Urinary bladder (tissue), 4 donors: ENCODE measurements around the gene KRTAP13-1. TPM values are rescaled to one million over a fixed set of nuclear protein-coding genes. Genes with fewer than 3 reads are reported as not detected.

Experiments used
- DNase-seq: peaks from one replicate; pipeline ENCODE4 v3.0.0-alpha.2; 2015; ENCODE audit errors: extremely low spot score
- H3K27ac ChIP-seq: one replicate; pipeline ENCODE4 v1.5.1; 2013; ENCODE audit warnings: low read depth, mild to moderate bottlenecking, moderate library complexity
- H3K36me3 ChIP-seq: one replicate; pipeline ENCODE4 v1.6.1; 2013; ENCODE audit warnings: mild to moderate bottlenecking, moderate library complexity; ENCODE audit not compliant: insufficient read depth
- H3K4me1 ChIP-seq: one replicate; pipeline ENCODE4 v1.6.1; 2013; ENCODE audit warnings: mild to moderate bottlenecking, moderate library complexity; ENCODE audit not compliant: insufficient read depth
- H3K4me3 ChIP-seq: one replicate; pipeline ENCODE4 v1.5.1; 2013; ENCODE audit warnings: low read depth, low read length
- WGBS: extraction: QIAGEN DNeasy Blood & Tissue Kit; methylation state at CpG from one replicate; pipeline ENCODE4 v1.1.7; 2013; 5-methylcytosine and 5-hydroxymethylcytosine counted together
- polyA plus RNA-seq: library from polyadenylated mRNA; stranded (reverse); fragments of 200-250 nt; gene quantifications from one replicate; pipeline ENCODE4 v1.2.3, GENCODE V29; 2013
- total RNA-seq: library from RNA; depleted of rRNA; stranded (reverse); fragments of >200 nt; gene quantifications from one replicate; pipeline ENCODE4 v1.2.3, GENCODE V29; 2014
- donor health status: healthy with polysubstance abuse.
- donor health status: healthy.

The KRTAP13-1 gene, protein sequence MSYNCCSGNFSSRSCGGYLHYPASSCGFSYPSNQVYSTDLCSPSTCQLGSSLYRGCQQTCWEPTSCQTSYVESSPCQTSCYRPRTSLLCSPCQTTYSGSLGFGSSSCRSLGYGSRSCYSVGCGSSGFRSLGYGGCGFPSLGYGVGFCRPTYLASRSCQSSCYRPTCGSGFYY
- total RNA-seq (not detected), polyA plus RNA-seq (not detected)

DNA sequence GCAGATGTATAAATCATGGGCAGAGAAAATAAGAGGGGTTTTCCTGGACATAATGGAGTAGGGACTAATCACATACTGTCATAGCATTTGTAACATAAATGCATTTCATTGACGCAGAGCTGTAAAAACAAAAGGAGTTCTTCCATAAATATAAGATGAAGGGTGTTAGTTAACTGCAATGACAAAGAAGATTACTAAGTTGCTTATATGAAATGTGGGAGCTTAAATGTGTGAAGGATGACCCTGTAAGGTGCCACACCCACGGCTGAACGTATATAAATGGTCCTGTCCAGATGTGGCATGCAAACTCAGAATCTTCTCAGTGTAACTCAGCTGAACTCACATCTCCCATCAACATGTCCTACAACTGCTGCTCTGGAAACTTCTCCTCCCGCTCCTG, at the start of gene KRTAP13-1:
TSS of gene KRTAP13-1 (plus strand) at position 301 of the 400 bp plus-strand sequence. CDS start at position 357, 56 bp downstream.
- WGBS, result 68% methylated on average over 4 of the region's 4 CpGs
- H3K4me1 ChIP-seq, result no peaks in the 10 kb centered on the region
- H3K4me3 ChIP-seq, result no peak within 1 kb of the TSS
- DNase-seq, result no peak
- no peaks in the 10 kb centered on the region for H3K36me3 ChIP-seq
- H3K27ac ChIP-seq, result no peak within 1 kb of the TSS

DNA sequence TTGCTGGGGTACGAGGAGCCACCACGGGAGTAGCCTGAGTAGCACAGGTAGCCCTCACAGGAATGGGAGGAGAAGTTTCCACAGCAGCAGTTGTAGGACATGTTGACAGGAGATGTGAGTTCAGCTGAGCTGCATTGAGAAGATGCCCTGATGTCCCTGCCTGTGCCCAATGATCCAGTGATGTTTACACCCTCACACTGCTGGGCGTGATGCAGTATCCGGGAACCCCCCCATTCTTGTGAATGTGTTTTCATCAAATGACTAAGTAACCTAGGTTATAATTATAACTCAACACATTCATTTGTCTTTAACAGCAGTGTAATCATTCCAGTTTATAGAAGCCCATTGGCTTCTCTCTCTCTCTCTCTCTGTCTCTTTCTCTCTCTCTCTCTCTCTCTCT, 47.3 kb upstream of the KRTAP13-1 start, which contains the start of gene KRTAP23-1:
TSS of gene KRTAP23-1 (minus strand) at position 101 of the 400 bp plus-strand sequence. CDS start at position 101, 0 bp downstream.
- 90% methylated on average over 4 of the region's 4 CpGs for WGBS
- Histone ChIP-seq H3K36me3 (no peaks in the 10 kb centered on the region), H3K4me3 (no peak within 1 kb of the TSS), H3K4me1 (no peaks in the 10 kb centered on the region), H3K27ac (no peak within 1 kb of the TSS)
- no peak for DNase-seq

DNA sequence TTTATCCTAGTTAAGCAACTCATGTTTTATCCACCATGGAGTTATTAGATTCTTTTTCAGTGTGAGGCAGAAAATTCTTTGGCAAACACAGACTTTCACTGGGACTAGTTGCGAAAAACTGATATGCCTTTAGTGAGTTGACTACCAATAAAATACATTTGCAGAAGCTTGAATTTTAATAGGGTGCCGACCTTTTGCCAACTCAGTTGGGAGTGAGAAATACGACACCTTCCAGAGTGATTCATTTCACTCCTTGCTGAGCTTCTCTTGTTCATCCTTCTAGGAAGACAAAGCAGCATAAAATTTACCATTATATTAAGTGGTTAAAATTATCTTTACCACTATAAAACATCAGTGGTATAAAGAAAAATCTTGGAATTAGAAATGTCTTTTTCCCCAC, 46.3 kb upstream of the KRTAP13-1 start:
- no peak overlapping the region for H3K27ac ChIP-seq
- H3K36me3 ChIP-seq, result no peaks in the 10 kb centered on the region
- 49% methylated on average over 3 of the region's 3 CpGs for WGBS
- no peak overlapping the region for H3K4me3 ChIP-seq
- DNase-seq, result no peak
- no peaks in the 10 kb centered on the region for H3K4me1 ChIP-seq

DNA sequence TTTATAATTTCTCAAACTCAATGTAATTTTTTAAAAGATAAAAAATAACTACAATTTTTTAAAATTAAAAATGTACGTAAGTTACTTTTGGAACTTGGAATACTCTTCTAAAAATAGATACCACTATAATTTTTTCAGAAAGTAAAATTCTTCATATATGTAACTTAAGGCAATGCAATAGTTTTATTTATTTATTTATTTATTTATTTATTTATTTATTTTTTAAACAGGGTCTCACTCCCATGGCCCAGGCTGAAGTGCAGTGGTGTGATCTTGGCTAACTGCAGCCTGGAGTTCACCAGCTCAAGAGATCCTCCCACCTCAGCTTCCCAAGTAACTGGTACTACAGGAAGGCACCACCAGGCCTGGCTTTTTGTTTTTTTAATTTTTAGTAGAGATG, 44.3 kb upstream of the KRTAP13-1 start:
- DNase-seq, result no peak
- Histone ChIP-seq H3K4me3 (no peak overlapping the region), H3K36me3 (no peaks in the 10 kb centered on the region), H3K27ac (no peak overlapping the region), H3K4me1 (no peaks in the 10 kb centered on the region)
- WGBS, result 97% methylated on average over 1 of the region's 1 CpG

DNA sequence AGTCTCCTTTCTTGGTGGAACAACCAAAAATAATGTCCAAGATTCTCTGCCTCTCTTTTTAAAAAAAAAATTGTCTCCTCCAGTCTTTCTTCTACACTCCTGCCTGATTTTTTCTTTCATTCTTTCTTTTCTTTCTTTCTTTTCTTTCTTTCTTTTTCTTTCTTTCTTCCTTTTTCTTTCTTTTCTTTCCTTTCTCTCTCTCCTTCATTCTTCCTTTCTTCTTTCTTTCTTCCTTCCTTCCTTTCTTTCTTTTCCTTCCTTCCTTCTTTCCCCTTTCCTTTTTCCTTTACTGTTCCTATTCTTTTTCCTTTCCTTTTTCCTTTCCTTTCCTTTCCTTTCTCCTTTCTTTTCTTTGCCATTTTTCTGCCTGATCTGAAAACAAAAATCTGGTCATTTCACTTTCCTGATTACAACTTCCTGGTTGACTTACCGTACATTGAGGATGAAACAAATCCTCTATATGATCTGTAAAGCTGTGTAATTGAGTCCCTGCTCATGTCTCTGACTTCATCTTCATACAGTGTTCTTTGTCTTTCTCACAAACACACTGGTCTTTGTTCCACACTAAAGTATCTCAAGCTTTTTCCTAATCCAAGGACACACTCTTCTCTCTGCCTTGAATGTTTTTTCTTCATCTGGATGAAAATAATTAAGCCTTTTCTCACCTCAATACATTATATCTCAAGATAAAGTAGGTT, 41.4 kb upstream of the KRTAP13-1 start:
- H3K4me1 ChIP-seq, result no peaks in the 10 kb centered on the region
- no peak overlapping the region for H3K4me3 ChIP-seq
- no peaks in the 10 kb centered on the region for H3K36me3 ChIP-seq
- H3K27ac ChIP-seq, result no peak overlapping the region
- DNase-seq, result no peak
- WGBS, result 73% methylated on average over 1 of the region's 1 CpG

DNA sequence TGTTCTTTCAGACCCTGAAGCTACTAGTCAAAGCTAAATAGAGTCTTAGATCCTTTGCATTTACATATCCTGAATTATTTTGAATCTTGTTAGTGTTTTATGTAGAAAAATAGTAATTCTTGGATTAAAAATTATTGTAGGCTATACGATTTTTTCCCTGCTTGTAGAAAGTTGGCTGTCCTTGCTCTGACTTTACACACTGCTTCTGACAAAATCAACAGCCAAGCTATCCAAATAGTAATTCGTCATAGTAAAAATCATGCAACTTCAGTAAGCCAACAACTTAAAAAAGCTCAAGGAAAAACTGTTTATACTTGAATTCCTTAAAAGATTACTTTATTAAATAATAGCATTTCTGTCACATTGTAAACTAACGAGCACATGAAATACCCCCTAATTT, 39.9 kb upstream of the KRTAP13-1 start:
- 28% methylated on average over 3 of the region's 3 CpGs for WGBS
- no peak overlapping the region for H3K4me3 ChIP-seq
- no peak for DNase-seq
- no peaks in the 10 kb centered on the region for H3K36me3 ChIP-seq
- no peak overlapping the region for H3K27ac ChIP-seq
- no peaks in the 10 kb centered on the region for H3K4me1 ChIP-seq

DNA sequence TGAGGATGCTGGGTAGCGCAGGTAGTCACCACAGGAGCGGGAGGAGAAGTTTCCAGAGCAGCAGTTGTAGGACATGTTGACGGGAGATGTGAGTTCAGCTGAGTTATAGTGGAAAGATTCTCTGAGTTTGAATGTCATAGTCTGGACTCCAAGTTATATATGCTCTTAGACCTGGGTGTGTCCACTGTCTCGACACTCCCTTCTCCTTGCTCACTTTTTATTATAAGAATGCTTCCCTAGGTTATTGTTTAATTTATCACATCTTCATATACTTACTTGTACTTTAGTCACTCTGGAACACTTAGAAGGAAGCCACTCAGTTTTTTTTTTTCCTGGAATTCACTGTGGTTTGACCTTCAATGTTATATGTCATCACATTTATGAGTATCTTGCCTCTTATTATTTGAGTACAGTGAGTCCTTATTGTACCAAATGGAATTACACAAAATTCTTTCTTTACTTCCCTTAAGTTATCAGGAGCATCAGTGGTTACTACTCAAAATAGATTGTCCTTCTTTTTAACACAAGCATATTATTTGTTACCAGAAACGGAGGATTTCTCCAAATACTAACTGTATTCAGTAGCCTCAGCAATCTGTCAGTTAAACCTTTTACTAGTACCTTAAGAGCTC, 23.6 kb upstream of the KRTAP13-1 start, which contains the start of gene KRTAP13-2:
TSS of gene KRTAP13-2 (minus strand) at position 133 of the 632 bp plus-strand sequence. CDS start at position 75, 58 bp downstream.
- Histone ChIP-seq H3K4me3 (no peak within 1 kb of the TSS), H3K36me3 (no peaks in the 10 kb centered on the region), H3K27ac (no peak within 1 kb of the TSS), H3K4me1 (no peaks in the 10 kb centered on the region)
- WGBS, result 87% methylated on average over 5 of the region's 5 CpGs
- DNase-seq, result no peak

DNA sequence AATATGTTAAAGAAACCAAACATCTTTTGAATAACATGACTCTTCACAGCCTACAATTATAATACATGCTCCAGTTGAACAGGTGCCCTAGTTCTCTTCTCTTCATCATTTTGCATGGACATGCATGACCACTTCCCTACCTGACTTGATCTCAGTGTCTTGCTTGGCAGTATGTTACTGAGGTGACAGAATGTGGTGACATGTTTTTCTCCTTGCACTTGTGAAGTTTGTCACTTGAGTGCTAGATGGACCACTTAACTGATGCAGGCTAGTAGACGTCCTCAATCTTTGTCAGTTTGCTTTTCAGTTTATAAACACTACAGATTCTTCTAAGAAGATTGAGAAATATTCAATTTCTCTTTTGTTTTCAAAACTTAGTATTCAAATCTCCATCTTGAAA, 13.6 kb upstream of the KRTAP13-1 start:
- 42% methylated on average over 1 of the region's 1 CpG for WGBS
- DNase-seq, result no peak
- no peaks in the 10 kb centered on the region for H3K36me3 ChIP-seq
- H3K27ac ChIP-seq, result no peak overlapping the region
- no peak overlapping the region for H3K4me3 ChIP-seq
- H3K4me1 ChIP-seq, result no peaks in the 10 kb centered on the region

DNA sequence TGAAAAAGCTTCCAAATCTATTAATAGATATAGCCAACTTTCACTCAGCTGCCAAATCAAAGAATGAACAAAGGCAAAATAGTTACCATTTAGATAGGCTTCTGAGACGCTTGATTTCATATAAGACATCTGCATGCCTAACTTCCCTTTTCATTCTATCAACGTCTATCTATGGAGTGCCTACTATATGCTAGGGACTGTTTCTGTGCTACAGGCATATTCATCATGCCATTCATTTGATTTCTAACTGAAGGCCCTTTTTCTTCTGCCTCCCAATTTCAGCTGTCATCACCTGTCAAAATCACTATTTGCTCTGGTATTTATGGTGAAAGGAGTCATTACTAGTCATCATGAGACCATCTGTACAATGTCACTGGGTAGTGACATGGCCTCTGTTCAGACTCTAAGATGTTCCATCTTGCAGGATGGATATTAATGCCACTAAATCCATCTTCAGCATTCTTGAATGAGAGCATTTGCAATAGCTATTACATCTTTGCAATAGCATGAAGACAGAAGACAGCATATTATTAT, 4.3 kb upstream of the KRTAP13-1 start:
- Histone ChIP-seq H3K36me3 (no peaks in the 10 kb centered on the region), H3K4me1 (no peaks in the 10 kb centered on the region), H3K4me3 (no peak overlapping the region), H3K27ac (no peak overlapping the region)
- WGBS, result 67% methylated on average over 2 of the region's 2 CpGs
- no peak for DNase-seq

DNA sequence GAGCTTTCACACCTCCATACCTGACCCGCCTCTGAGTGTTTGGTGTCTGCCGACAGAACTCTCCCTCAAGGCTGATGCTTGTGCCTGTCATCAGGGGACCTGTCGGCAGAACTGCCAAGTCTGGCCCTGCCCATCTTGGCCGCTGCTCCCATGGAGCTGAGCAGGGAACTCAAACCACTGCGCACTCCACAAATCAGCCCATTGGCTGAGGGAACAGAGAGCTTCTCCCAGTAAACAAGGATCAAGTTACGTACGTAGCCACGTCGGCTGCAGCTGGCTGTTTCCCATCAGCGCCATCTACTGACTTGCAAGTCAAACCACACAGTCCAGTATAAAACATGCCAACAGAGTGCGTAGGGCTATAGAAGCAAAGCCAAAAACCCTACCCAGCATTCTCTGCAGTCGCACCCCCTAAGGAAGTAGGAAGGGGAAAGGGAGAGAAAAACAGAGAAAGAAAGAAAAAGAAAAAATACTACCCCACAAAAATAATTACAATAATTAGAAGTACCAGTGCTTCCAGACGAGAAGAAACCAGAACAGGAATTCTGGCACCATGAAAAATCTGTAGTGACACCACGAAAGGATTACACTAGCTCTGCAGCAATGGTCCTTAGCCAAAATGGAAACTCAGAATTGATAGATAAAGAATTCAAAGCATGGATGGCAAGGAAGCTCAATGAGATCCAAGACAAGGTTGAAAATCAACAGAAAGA, 13.1 kb downstream of the KRTAP13-1 start:
- H3K36me3 ChIP-seq, result no peaks in the 10 kb centered on the region
- H3K4me1 ChIP-seq, result no peaks in the 10 kb centered on the region
- WGBS, result 25% methylated on average over 14 of the region's 14 CpGs
- H3K4me3 ChIP-seq, result no peak overlapping the region
- no peak overlapping the region for H3K27ac ChIP-seq
- DNase-seq, result no peak

DNA sequence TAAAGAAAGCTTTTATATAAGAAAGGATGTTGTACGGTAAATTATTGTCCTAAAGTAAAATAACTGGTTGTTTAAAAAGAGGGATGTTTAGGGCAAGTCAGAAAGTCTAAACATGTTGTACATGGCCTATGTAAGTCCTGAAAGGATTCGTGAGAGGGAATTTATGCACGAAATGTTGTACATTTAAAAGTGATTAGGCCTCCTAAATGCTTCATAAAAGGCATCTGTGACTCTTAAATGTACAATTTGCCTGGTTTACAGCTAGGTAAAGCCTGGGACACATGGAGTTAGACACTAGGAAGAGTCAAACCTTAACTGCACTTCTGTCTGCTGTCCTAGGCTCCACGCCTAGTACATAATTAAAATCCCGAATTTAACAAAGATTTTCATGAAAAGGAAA, 20.2 kb downstream of the KRTAP13-1 start:
- no peak overlapping the region for H3K27ac ChIP-seq
- no peak overlapping the region for H3K4me3 ChIP-seq
- 80% methylated on average over 5 of the region's 5 CpGs for whole genome bisulfite sequencing

DNA sequence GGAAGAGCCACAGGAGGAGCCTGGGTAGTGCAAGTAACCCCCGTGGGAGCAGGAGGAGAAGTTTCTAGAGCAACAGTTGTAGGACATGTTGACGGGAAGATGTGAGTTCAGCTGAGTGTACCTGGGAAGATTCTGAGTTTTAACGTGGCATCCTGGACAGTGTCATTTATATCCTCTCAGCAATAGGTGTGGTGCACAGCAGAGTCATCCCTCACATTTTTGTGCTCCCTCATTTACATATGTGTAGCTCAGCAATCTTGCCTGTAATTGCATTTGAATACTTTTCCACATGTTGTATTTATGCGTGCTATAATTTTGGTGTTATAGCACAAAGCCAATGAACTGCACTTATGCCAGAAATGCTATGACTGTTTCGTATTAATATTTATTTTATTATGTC, 30.0 kb downstream of the KRTAP13-1 start, which contains the start of gene KRTAP13-3:
TSS of gene KRTAP13-3 (minus strand) at position 101 of the 400 bp plus-strand sequence. CDS start at position 87, 14 bp downstream.
- Histone ChIP-seq H3K4me3 (no peak within 1 kb of the TSS), H3K4me1 (no peaks in the 10 kb centered on the region), H3K36me3 (no peaks in the 10 kb centered on the region), H3K27ac (no peak within 1 kb of the TSS)
- WGBS, result 82% methylated on average over 5 of the region's 5 CpGs
- no peak for DNase-seq

More for the DNA sequence above, 20.2 kb downstream of the KRTAP13-1 start:
- H3K4me1 ChIP-seq, result no peaks in the 10 kb centered on the region
- H3K36me3 ChIP-seq, result no peaks in the 10 kb centered on the region
- DNase-seq, result no peak

DNA sequence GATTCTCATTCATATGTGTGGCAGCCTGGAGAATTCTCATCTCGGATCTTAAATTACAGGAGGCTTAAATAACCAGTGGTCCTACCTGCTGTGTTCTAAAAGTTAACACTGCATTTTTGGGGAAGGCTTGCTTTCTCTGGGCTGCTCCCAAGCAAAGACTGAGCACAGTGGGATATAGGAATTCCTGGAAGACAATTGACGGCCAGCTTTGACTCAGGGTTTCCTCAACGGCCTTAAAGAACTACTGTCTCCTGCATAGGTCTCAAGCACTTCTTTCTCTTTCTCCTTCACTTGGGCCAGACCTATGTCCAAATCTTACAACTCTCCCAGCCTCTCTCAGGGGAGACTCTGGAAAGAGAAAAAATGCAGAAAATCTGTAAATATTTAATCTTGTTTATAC, 30.9 kb downstream of the KRTAP13-1 start:
- Histone ChIP-seq H3K27ac (no peak overlapping the region), H3K4me1 (no peaks in the 10 kb centered on the region), H3K36me3 (no peaks in the 10 kb centered on the region), H3K4me3 (no peak overlapping the region)
- DNase-seq, result no peak
- 49% methylated on average over 3 of the region's 3 CpGs for WGBS
